Neural crest cell (in vitro differentiated cells): ENCODE data around the gene CHGA. TPM values are rescaled to one million over a fixed set of nuclear protein-coding genes. Genes with fewer than 3 reads are reported as not detected.

Experiments
- DNase-seq: peaks from one replicate; pipeline ENCODE4 v3.0.0; 2021; ENCODE audit warnings: low read depth, mixed read lengths, low spot score
- H3K27ac Mint-ChIP-seq: one replicate; pipeline ENCODE4 v1.8.0; 2021; ENCODE audit warnings: mild to moderate bottlenecking, mixed read lengths; ENCODE audit not compliant: unreplicated experiment
- H3K27me3 Mint-ChIP-seq: 2 replicates; pipeline ENCODE4 v1.8.0; 2021; ENCODE audit warnings: low read depth, mild to moderate bottlenecking, mixed read lengths
- H3K36me3 Mint-ChIP-seq: 2 replicates; pipeline ENCODE4 v1.8.0; 2021; ENCODE audit warnings: low read depth, mild to moderate bottlenecking, mixed read lengths
- H3K4me1 Mint-ChIP-seq: 2 replicates; pipeline ENCODE4 v1.8.0; 2021; ENCODE audit warnings: mixed read lengths
- H3K4me3 Mint-ChIP-seq: one replicate; pipeline ENCODE4 v1.8.0; 2021; ENCODE audit warnings: mild to moderate bottlenecking, mixed read lengths
- H3K9me3 Mint-ChIP-seq: 2 replicates; pipeline ENCODE4 v1.8.0; 2021; ENCODE audit warnings: mixed read lengths
- total RNA-seq: library from RNA; stranded (reverse); gene quantifications from 2 replicates; pipeline ENCODE4 v1.2.1, GENCODE V29; 2021
- TF ChIP-seq, protein P1 (sequence below): fragments of 200-600 bp; sonication (generic); conservative IDR thresholded peaks from 2 replicates; pipeline ENCODE4 v1.5.0; 2021; ENCODE audit warnings: antibody characterized with exemption, mild to moderate bottlenecking

CHGA gene
- total RNA-seq, 1 donor from 2014 or later, result 4.3 TPM

- H3K27ac Mint-ChIP-seq, result no peak overlapping the region
Observed at GRCh38 chr14:92945959-92946846, 23.3 kb downstream of the CHGA start.

GRCh38 chr14:92946847-92947545 lies 24.0 kb downstream of the CHGA start:
- TF ChIP-seq, protein P1, sequence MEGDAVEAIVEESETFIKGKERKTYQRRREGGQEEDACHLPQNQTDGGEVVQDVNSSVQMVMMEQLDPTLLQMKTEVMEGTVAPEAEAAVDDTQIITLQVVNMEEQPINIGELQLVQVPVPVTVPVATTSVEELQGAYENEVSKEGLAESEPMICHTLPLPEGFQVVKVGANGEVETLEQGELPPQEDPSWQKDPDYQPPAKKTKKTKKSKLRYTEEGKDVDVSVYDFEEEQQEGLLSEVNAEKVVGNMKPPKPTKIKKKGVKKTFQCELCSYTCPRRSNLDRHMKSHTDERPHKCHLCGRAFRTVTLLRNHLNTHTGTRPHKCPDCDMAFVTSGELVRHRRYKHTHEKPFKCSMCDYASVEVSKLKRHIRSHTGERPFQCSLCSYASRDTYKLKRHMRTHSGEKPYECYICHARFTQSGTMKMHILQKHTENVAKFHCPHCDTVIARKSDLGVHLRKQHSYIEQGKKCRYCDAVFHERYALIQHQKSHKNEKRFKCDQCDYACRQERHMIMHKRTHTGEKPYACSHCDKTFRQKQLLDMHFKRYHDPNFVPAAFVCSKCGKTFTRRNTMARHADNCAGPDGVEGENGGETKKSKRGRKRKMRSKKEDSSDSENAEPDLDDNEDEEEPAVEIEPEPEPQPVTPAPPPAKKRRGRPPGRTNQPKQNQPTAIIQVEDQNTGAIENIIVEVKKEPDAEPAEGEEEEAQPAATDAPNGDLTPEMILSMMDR, result no peak
- Mint-ChIP-seq H3K4me3 (no peak overlapping the region), H3K4me1 (peaks cover 2% of the 10 kb centered on the region), H3K27ac (no peak overlapping the region), H3K27me3 (no peaks in the 10 kb centered on the region), H3K9me3 (no peaks in the 10 kb centered on the region), H3K36me3 (no peaks in the 10 kb centered on the region)
- DNase-seq, result no peak

More at GRCh38 chr14:92945959-92946846, 23.3 kb downstream of the CHGA start:
- no peaks in the 10 kb centered on the region for H3K36me3 Mint-ChIP-seq
- no peaks in the 10 kb centered on the region for H3K27me3 Mint-ChIP-seq
- DNase-seq, result no peak
- no peak overlapping the region for H3K4me3 Mint-ChIP-seq
- no peaks in the 10 kb centered on the region for H3K4me1 Mint-ChIP-seq
- TF ChIP-seq, protein P1, result no peak
- no peaks in the 10 kb centered on the region for H3K9me3 Mint-ChIP-seq

GRCh38 chr14:92948647-92949046 lies 25.7 kb downstream of the CHGA start:
- Mint-ChIP-seq H3K36me3 (no peaks in the 10 kb centered on the region), H3K4me1 (peaks cover 4% of the 10 kb centered on the region), H3K27ac (no peak overlapping the region), H3K27me3 (no peaks in the 10 kb centered on the region), H3K4me3 (no peak overlapping the region), H3K9me3 (no peaks in the 10 kb centered on the region)
- TF ChIP-seq, protein P1, result no peak
- no peak for DNase-seq

- TF ChIP-seq, protein P1, result no peak
- Mint-ChIP-seq H3K27ac (no peak overlapping the region), H3K4me3 (no peak overlapping the region), H3K27me3 (no peaks in the 10 kb centered on the region), H3K4me1 (peaks cover 4% of the 10 kb centered on the region), H3K9me3 (no peaks in the 10 kb centered on the region), H3K36me3 (no peaks in the 10 kb centered on the region)
- DNase-seq, result no peak
Observed at GRCh38 chr14:92949496-92950192, 26.7 kb downstream of the CHGA start.

DNA sequence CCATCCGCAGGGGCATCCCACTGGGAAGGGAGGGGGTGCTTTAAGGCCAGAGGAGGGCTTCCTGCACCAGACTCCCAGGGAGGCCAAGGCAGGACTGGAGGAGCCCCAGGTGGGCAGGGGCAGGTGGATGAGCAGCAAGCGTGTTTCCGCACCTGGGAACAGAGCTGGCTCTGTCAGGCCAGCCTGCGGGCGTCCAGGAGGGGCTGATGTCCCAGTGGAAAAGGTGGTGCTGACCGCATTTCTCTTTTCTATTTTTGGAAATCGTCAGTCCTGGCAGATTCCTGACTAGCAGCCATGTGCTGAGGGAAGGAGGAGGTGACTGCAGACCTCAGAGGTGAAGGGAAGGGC lies 27.2 kb downstream of the CHGA start:
- TF ChIP-seq, protein P1, result no peak
- Mint-ChIP-seq H3K4me1 (peaks cover 4% of the 10 kb centered on the region), H3K27me3 (no peaks in the 10 kb centered on the region), H3K36me3 (no peaks in the 10 kb centered on the region), H3K4me3 (no peak overlapping the region), H3K9me3 (no peaks in the 10 kb centered on the region), H3K27ac (no peak overlapping the region)
- DNase-seq, result no peak
